Common myeloid progenitor, CD34-positive (primary cell): ENCODE results near the gene PTGES3L.
"Not testable (repeated sequence)": the region's sequence is repeated elsewhere in the genome, so short reads cannot be mapped to it uniquely, and the experiment has no call there.

Experiments
- CTCF ChIA-PET: fragments of 350-600 bp; sonication (Branson Sonifier 250); formaldehyde crosslinking; loops from one replicate; lab custom pipeline; 2021; ENCODE audit warnings: antibody characterized with exemption; lab: Charles Lee
- POLR2A ChIA-PET: fragments of 350-600 bp; sonication (Branson Sonifier 250); formaldehyde crosslinking; loops from one replicate; lab custom pipeline; 2021; ENCODE audit warnings: antibody characterized with exemption; lab: Charles Lee
- DNase-seq, 3 donors: peaks; one replicate each; pipeline versions ENCODE4 v3.0.0 to v3.0.0-alpha.2; 2013
- H3K27ac ChIP-seq, 2 experiments: 1 replicate in 1 of 2; 2 replicates in 1 of 2; pipeline ENCODE4 v1.7.0; 2013; ENCODE audit warnings: inconsistent platforms in 2 of 2, low read length in 2 of 2, mild to moderate bottlenecking in 2 of 2, low read depth in 1 of 2, moderate library complexity in 1 of 2; ENCODE audit not compliant: severe bottlenecking in 2 of 2, insufficient read depth in 1 of 2, poor library complexity in 1 of 2
- H3K27me3 ChIP-seq, 5 experiments: replicated peaks in 2 of 5; 1 replicate in 3 of 5; 2 replicates in 2 of 5; pipeline versions ENCODE4 v1.6.1 to v1.7.0; 2013; ENCODE audit warnings: low read length in 4 of 5, mild to moderate bottlenecking in 2 of 5, moderate library complexity in 2 of 5, inconsistent platforms in 1 of 5; ENCODE audit not compliant: insufficient read depth in 5 of 5, control insufficient read depth in 4 of 5
- H3K36me3 ChIP-seq, 4 experiments: 1 replicate in 2 of 4; 2 replicates in 2 of 4; pipeline versions ENCODE4 v1.6.1 to v1.7.0; 2013; ENCODE audit warnings: low read length in 3 of 4, control low read depth in 1 of 4, mild to moderate bottlenecking in 1 of 4; ENCODE audit not compliant: control insufficient read depth in 4 of 4, insufficient read depth in 4 of 4
- H3K4me1 ChIP-seq, 4 experiments: 1 replicate in 3 of 4; 2 replicates in 1 of 4; pipeline versions ENCODE4 v1.6.1 to v1.7.1; 2013; ENCODE audit warnings: low read length in 3 of 4, mild to moderate bottlenecking in 3 of 4, control low read depth in 1 of 4, inconsistent platforms in 1 of 4, moderate library complexity in 1 of 4; ENCODE audit not compliant: control insufficient read depth in 4 of 4, insufficient read depth in 4 of 4; ENCODE audit errors: control extremely low read depth in 1 of 4
- H3K4me3 ChIP-seq, 7 experiments: 1 replicate in 4 of 7; 2 replicates in 3 of 7; pipeline versions ENCODE4 v1.5.1 to v1.7.0; 2013; ENCODE audit warnings: mild to moderate bottlenecking in 7 of 7, low read length in 6 of 7, moderate library complexity in 6 of 7, inconsistent platforms in 2 of 7, low read depth in 2 of 7, control low read depth in 1 of 7; ENCODE audit not compliant: insufficient read depth in 4 of 7, control insufficient read depth in 1 of 7; ENCODE audit errors: extremely low read depth in 1 of 7
- H3K9me3 ChIP-seq, 5 experiments: 1 replicate in 4 of 5; 2 replicates in 1 of 5; pipeline versions ENCODE4 v1.6.1 to v1.7.1; 2013; ENCODE audit warnings: low read length in 4 of 5, mild to moderate bottlenecking in 2 of 5, inconsistent platforms in 1 of 5, low read depth in 1 of 5, moderate library complexity in 1 of 5; ENCODE audit not compliant: control insufficient read depth in 4 of 5, insufficient read depth in 2 of 5; ENCODE audit errors: control extremely low read depth in 1 of 5
- WGBS: methylation state at CpG from one replicate; pipeline ENCODE4 v1.1.5; 2013; ENCODE audit not compliant: insufficient coverage; 5-methylcytosine and 5-hydroxymethylcytosine counted together

PTGES3L gene

DNA sequence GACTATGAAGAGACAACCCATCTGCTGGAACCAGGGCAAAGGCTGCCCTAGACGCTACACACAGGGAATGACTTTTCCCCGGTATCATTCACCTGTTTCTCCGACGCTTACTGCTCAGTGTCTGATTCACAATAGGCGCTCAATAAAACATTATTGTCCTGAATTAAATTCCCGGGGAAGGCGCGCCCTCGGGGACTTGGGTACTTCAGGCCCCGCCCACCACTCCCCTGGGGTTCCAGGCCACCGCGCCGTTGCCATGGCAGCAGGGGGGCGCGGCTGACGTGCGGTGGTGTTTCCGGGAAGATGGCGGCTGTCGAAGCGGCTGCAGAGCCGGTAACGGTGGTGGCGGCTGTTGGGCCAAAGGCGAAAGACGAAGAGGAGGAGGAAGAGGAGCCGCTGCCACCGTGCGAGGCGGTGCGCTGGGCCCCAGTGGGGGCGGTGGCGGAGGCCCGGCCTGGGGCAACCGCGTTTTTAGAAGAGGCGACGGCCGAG is 440 bp upstream of the PTGES3L start, which contains the start of gene RUNDC1:
TSS of gene RUNDC1 (plus strand) at position 292 of the 492 bp plus-strand sequence. CDS start at position 304, 12 bp downstream.
- Histone ChIP-seq H3K4me3 (peak within 1 kb of the TSS; percentile 83 to 95 (median 90)), H3K27me3 (no peaks in the 10 kb centered on the region), H3K36me3 (peaks cover 0 to 2% (median under 1%) of the 10 kb centered on the region in 4 experiments), H3K9me3 (no peaks in the 10 kb centered on the region), H3K4me1 (peaks cover 13 to 38% (median 34%) of the 10 kb centered on the region in 4 experiments), H3K27ac (peak within 1 kb of the TSS; percentile 59 to 87)
- peak; percentile 88 to 92 (median 90) for DNase-seq
- ChIA-PET CTCF (interaction anchor here (0.9 to 1.0 kb wide), 2 partner anchors 12 to 18 kb away, joined by 4 read pairs; partner anchors contain the start of gene RPL27), POLR2A (interaction anchor here (0.5 to 1.4 kb wide), 3 partner anchors 16 to 258 kb away, joined by 3 to 5 read pairs (median 4); partner anchors contain the start of gene AARSD1)
- WGBS, result 0% methylated on average over 33 of the region's 39 CpGs

DNA sequence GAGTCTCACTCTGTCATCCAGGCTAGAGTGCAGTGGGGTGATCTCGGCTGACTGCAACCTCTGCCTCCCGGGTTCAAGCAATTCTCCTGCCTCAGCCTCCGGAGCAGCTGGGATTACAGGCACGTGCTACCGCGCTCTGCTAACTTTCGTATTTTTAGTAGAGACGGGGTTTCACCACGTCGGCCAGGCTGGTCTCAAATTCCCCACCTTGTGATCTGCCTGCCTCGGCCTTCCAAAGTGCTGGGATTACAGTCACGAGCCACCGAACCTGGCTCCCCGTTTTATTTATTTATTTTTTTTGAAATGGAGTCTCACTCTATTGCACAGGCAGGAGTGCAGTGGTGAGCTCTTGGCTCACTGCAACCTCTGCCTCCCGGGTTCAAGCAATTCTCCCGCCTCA is 4.2 kb downstream of the PTGES3L start:
- DNase-seq, H3K36me3 ChIP-seq, H3K27ac ChIP-seq, H3K9me3 ChIP-seq, H3K27me3 ChIP-seq, H3K4me3 ChIP-seq, POLR2A ChIA-PET: not testable (repeated sequence)
- WGBS, result 96% methylated on average over 14 of the region's 16 CpGs
- CTCF ChIA-PET, result interaction anchor here (0.6 to 1.6 kb wide), 2 partner anchors 11 to 99 kb away, joined by 3 read pairs; partner anchors contain the start of gene AARSD1
- H3K4me1 ChIP-seq, result peaks cover 0 to 11% (median 11%) of the 10 kb centered on the region in 4 experiments

DNA sequence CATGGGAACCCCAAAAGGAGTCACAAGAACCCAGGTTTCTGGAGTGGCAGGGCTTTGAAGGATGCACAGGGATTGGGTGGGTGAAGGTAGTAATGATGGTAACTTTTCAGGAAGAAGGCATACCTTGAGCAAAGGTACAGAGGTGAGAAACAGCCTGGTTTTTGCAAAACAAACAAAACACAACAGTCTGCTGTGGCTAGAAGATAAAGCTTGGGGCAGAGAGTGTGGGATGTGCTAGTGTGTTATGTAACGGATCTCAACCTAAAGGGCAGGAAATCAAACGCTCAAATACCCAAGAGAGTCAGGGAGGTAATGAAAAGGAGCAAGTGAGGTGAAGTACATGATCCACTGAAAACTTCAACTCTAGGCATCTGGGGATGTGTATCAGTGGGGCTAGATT is 4.6 kb downstream of the PTGES3L start:
- Histone ChIP-seq H3K36me3 (no peaks in the 10 kb centered on the region), H3K4me3 (no peak overlapping the region), H3K27me3 (no peaks in the 10 kb centered on the region), H3K9me3 (no peaks in the 10 kb centered on the region), H3K27ac (no peak overlapping the region), H3K4me1 (peaks cover 0 to 11% (median 10%) of the 10 kb centered on the region in 4 experiments)
- WGBS, result 57% methylated on average over 2 of the region's 2 CpGs
- peak in 1 of 3 donors; percentile 48 for DNase-seq
- CTCF ChIA-PET, result interaction anchor here (1.6 kb wide), 1 partner anchor 11 kb away, joined by 3 read pairs; the partner anchor contains the start of gene AARSD1
- POLR2A ChIA-PET, result no interaction called here

DNA sequence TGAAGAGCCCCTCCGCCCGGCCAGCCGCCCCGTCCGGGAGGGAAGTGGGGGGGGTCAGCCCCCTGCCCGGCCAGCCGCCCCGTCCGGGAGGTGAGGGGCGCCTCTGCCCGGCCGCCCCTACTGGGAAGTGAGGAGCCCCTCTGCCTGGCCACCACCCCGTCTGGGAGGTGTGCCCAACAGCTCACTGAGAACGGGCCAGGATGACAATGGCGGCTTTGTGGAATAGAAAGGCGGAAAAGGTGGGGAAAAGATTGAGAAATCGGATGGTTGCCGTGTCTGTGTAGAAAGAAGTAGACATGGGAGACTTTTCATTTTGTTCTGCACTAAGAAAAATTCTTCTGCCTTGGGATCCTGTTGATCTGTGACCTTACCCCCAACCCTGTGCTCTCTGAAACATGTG is 6.6 kb downstream of the PTGES3L start:
- H3K4me3 ChIP-seq, H3K4me1 ChIP-seq, H3K9me3 ChIP-seq, H3K27ac ChIP-seq, DNase-seq, H3K36me3 ChIP-seq, H3K27me3 ChIP-seq, CTCF ChIA-PET, POLR2A ChIA-PET: not testable (repeated sequence)
- no CpG with 5 or more reads among the region's 18 CpGs for WGBS

DNA sequence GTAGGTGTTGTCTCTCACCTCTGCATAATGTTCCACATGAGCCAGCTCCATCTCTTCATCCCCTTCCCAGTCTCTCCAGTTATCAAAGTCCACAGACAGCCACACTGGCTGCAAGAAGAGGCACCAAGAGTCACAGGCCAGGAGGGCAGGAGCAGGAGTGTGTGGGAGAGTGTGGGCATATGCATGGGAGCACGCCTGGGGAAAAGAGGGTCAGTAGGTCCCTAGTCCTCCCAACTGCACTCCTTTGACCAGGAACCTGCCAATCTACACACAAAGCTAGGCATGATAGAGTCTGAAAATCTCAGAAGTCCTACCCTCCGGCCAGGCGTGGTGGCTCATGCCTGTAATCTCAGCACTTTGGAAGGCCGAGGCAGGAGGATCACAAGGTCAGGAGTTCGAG is 8.3 kb downstream of the PTGES3L start:
- no peaks in the 10 kb centered on the region for H3K9me3 ChIP-seq
- H3K27ac ChIP-seq, result no peak overlapping the region
- ChIA-PET POLR2A (no interaction called here), CTCF (no interaction called here)
- DNase-seq, result no peak
- H3K4me3 ChIP-seq, result no peak overlapping the region
- 94% methylated on average over 3 of the region's 5 CpGs for WGBS
- H3K36me3 ChIP-seq, result no peaks in the 10 kb centered on the region
- H3K27me3 ChIP-seq, result no peaks in the 10 kb centered on the region
- H3K4me1 ChIP-seq, result no peaks in the 10 kb centered on the region

DNA sequence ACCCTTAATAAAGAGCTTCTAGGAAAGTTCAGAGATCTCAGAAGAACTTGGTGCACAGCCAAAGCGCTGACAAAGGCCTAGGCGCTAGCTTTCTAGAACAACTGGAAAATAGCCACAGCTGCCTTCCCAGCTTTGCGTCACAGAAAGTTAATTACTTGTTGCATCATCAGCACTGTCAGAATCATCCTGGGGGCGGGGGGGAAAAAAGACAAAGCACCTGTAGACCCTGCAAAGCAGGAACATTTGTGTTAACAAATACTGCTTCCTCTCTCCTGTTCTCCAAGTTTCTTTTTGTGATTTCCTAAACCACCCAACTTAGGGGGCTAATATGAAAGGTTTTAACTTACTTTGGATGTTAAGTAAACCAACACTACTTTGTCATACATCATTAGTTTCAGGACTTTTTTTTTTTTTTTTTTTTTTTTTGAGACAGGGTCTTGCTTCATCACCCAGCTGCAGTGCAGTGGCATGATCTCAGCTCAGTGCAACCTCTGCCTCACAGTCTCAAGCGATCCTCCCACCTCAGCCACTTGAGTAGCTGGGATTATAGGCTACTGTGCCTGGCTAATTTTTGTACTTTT is 10.8 kb downstream of the PTGES3L start:
- DNase-seq, result peak in 2 of 3 donors; percentile 6 to 18

DNA sequence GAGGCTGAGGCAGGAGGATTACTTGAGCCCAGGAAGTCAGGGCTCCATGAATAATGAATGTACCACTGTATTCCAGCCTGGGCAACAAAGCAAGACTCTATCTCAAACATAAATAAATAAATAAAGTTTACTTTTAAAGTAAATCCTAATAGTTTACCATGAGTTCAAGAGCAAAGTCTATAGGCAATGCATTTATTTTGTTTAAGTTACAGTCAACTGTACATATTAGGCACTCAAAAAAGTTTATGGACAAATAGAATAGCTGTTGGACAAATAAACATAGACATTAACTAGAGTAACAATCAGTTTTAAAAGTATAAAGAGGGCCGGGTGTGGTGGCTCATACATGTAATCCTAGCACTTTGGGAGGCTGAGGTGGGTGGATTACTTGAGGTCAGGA is 12.0 kb downstream of the PTGES3L start:
- Histone ChIP-seq H3K36me3 (no peaks in the 10 kb centered on the region), H3K27me3 (no peaks in the 10 kb centered on the region), H3K27ac (no peak overlapping the region), H3K9me3 (no peaks in the 10 kb centered on the region), H3K4me3 (no peak overlapping the region), H3K4me1 (peaks cover 8 to 13% (median 10%) of the 10 kb centered on the region in 4 experiments)
- DNase-seq, result no peak
- no CpG with 5 or more reads among the region's 1 CpG for WGBS
- ChIA-PET CTCF (interaction anchor here (1.5 to 1.6 kb wide), 2 partner anchors 12 to 125 kb away, joined by 4 read pairs; partner anchors contain the start of gene PTGES3L), POLR2A (no interaction called here)

More for the DNA sequence above, 10.8 kb downstream of the PTGES3L start:
- Histone ChIP-seq H3K36me3 (no peaks in the 10 kb centered on the region), H3K9me3 (no peaks in the 10 kb centered on the region), H3K4me1 (peaks cover 0 to 3% (median 1%) of the 10 kb centered on the region in 4 experiments), H3K27me3 (no peaks in the 10 kb centered on the region), H3K4me3 (no peak overlapping the region), H3K27ac (no peak overlapping the region)
- POLR2A ChIA-PET, result interaction anchor here (0.7 kb wide), 1 partner anchor 28 kb away, joined by 3 read pairs; no protein-coding TSS in a partner anchor
- CTCF ChIA-PET, result interaction anchor here (0.6 to 1.6 kb wide), 3 partner anchors 11 to 126 kb away, joined by 3 to 4 read pairs (median 4); partner anchors contain the start of gene PTGES3L
- 94% methylated on average over 4 of the region's 5 CpGs for WGBS
